ENCODE results near the gene ZFAND3.

- TF ChIP-seq CTCF (IDR thresholded peaks at IDR 0.05; ENCODE audit: extremely low read depth in 1 of 2, insufficient read depth in 1 of 2, low read depth in 1 of 2, low read length in 2 of 2) (no peak), MAX (IDR thresholded peaks at IDR 0.05; ENCODE audit: insufficient read depth, insufficient read length) (no peak), POLR2AphosphoS5 (IDR thresholded peaks at IDR 0.05; ENCODE audit: insufficient read depth, low read depth, low read length) (no peak), POLR2A (IDR thresholded peaks at IDR 0.05; ENCODE audit: low read depth, low read length) (no peak), MYC (IDR thresholded peaks at IDR 0.05; ENCODE audit: low read depth, low read length) (no peak)
Measured at GRCh38 chr6:37824170-37824569, 4.6 kb downstream of the ZFAND3 start.
